ENCODE data around the gene A1CF. TPM values are rescaled to one million over a fixed set of nuclear protein-coding genes. Genes with fewer than 3 reads are reported as not detected.
"Not testable (repeated sequence)": the region's sequence is repeated elsewhere in the genome, so short reads cannot be mapped to it uniquely, and the experiment has no call there.

Gene A1CF
- polyA plus RNA-seq, 1 donor, result not detected

- not testable (repeated sequence) for DNase-seq
Measured at GRCh38 chr10:50787962-50788361, 97.5 kb downstream of the A1CF start.

GRCh38 chr10:50782017-50782416 is 103.4 kb downstream of the A1CF start:
- DNase-seq, result not testable (repeated sequence)

- DNase-seq, result not testable (repeated sequence)
Measured at GRCh38 chr10:50780036-50780435, 105.4 kb downstream of the A1CF start.

- DNase-seq, result not testable (repeated sequence)
Measured at GRCh38 chr10:50774868-50775267, 110.6 kb downstream of the A1CF start.

- DNase-seq, result not testable (repeated sequence)
Measured at GRCh38 chr10:50772042-50772441, 113.4 kb downstream of the A1CF start.

- not testable (repeated sequence) for DNase-seq
Measured at GRCh38 chr10:50766774-50767513, 118.5 kb downstream of the A1CF start.

Other genes starting within 250 kb of the A1CF start
- 5.8 TPM for gene ASAH2B, start 145.7 kb downstream of the A1CF start, polyA plus RNA-seq (ENCODE audit: insufficient read length)
- gene PRKG1, start 188.9 kb upstream of the A1CF start, polyA plus RNA-seq (ENCODE audit: insufficient read length), result 35.5 TPM

Measured in hindlimb muscle (tissue), 1 donor.